Kidney (tissue), 14 donors: ENCODE measurements around the gene RBBP8NL. TPM values are rescaled to one million over a fixed set of nuclear protein-coding genes. Genes with fewer than 3 reads are reported as not detected.

Experiments used
- DNase-seq, 5 donors: peaks; one replicate each; pipeline ENCODE4 v3.0.0-alpha.2; 2013 to 2020
- FAIRE-seq: peaks from 2 replicates; lab custom pipeline; 2012; peaks lifted over from hg19 to GRCh38; lab: Jason Lieb, UNC
- H3K27ac ChIP-seq, 2 donors: one replicate each; pipeline ENCODE4 v1.7.0; 2013; ENCODE audit warnings: low read depth in 2 of 2, low read length in 2 of 2, inconsistent platforms in 1 of 2
- H3K27me3 ChIP-seq: one replicate; pipeline ENCODE4 v1.7.1; 2013; ENCODE audit warnings: low read length, inconsistent platforms; ENCODE audit not compliant: control insufficient read depth, insufficient read depth
- H3K36me3 ChIP-seq, 3 donors: one replicate each; pipeline versions ENCODE4 v1.7.0 to v1.7.1; 2013; ENCODE audit warnings: low read length in 3 of 3, control low read depth in 1 of 3, inconsistent platforms in 1 of 3; ENCODE audit not compliant: insufficient read depth in 3 of 3, control insufficient read depth in 2 of 3
- H3K4me1 ChIP-seq, 3 donors: one replicate each; pipeline versions ENCODE4 v1.7.0 to v1.7.1; 2013; ENCODE audit warnings: low read length in 3 of 3, inconsistent platforms in 1 of 3, low read depth in 1 of 3; ENCODE audit not compliant: control insufficient read depth in 2 of 3, insufficient read depth in 2 of 3
- H3K4me3 ChIP-seq, 3 donors: one replicate each; pipeline versions ENCODE4 v1.7.0 to v1.8.1; 2013; ENCODE audit warnings: low read length in 3 of 3, control low read depth in 1 of 3, inconsistent platforms in 1 of 3
- H3K9ac ChIP-seq, 3 donors: one replicate each; pipeline versions ENCODE4 v1.7.0 to v1.7.1; 2013; ENCODE audit warnings: low read length in 3 of 3, control low read depth in 1 of 3, inconsistent platforms in 1 of 3
- H3K9me3 ChIP-seq, 3 donors: one replicate each; pipeline versions ENCODE4 v1.7.0 to v1.7.1; 2013; ENCODE audit warnings: low read length in 3 of 3, control low read depth in 1 of 3, inconsistent platforms in 1 of 3; ENCODE audit not compliant: control insufficient read depth in 2 of 3, insufficient read depth in 1 of 3
- intact Hi-C: fragments of 100-400 bp; cut with DNase I; formaldehyde crosslinking; loops from one replicate; pipeline ENCODE4 v1.11.1; 2022
- polyA plus RNA-seq: library from polyadenylated mRNA; stranded (reverse); fragments of 350-450 nt; fragmentation: Illumina TruSeq; extraction: RNeasy Lipid Tissue Mini Kit (QIAGEN cat#74804); gene quantifications from one replicate; pipeline ENCODE4 v1.2.3, GENCODE V29; 2014; ENCODE audit warnings: low read depth, low replicate concordance; ENCODE audit not compliant: insufficient read depth
- total RNA-seq: library from RNA; stranded (reverse); fragmentation: NEBNext Ultra II Directional; extraction: Animal tissue kit (Norgen Biotek cat#: 25700); gene quantifications from one replicate; pipeline ENCODE4 v1.2.1, GENCODE V29; 2021
- TF ChIP-seq, protein P1 (sequence below): IDR thresholded peaks from 3 replicates; pipeline ENCODE4 v1.5.1; 2012; ENCODE audit warnings: mild to moderate bottlenecking, moderate library complexity, borderline replicate concordance; ENCODE audit not compliant: insufficient read depth; ENCODE audit errors: extremely low read depth
- donor health status: control.
- donor health status: control.
- donor health status: control.
- donor health status: control.
- donor health status: control.
- donor health status: DM: yes; HTN: yes; CAD: no.
- donor health status: Normal renal cell carcinoma (clear cell type).

RBBP8NL gene
- total and polyA plus RNA-seq, 2 donors from 2014 or later, result 0.13 to 1.5 TPM

DNA sequence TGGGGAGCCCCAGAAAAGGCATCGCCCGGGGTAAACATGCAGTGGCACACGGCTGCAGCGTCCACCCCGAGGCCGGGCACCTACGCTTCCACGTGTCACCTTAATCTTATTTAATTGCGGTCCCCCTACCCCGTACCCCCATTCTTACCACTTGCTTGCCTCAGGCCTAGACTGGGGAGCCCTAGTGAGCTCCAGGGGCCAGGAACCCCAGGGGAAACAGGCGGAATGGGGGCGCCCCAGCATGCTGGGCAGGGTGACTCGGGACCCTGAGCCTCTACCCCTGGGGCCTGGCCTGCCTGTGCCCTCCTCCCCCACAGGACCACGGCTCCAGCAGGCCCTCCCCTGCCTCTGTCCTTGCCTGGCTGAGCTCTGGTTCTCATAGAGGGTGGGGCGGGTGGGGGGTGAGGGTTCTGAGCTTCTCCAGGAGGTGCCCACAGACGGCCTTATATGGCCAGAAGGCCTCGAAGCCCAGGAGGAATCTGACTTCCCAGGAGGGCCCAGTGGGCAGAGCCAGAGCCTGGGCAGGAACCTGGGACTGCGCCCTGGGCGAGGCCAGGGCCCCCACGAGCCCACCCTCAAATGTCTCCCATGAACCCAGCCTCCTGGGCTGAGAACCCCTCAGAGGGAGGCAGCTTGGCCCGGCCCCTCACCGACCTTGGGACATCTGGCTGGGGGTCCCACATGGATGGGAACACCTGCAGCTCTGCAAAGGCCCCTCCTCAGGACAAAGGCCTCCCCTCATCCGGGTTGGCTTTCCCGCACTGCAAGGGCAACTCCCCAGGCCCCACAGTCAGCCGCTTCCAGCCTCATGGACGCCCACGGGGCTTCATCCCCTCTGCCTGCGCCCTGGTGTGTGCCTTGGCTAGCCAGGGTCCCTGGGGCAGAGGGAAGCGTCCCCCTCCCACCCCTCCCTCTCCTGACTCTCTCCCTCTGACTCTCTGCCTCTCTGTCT, 55.0 kb downstream of the RBBP8NL start:
- H3K4me1 ChIP-seq, result peaks cover 0 to 39% (median 30%) of the 10 kb centered on the region in 3 donors
- H3K27ac ChIP-seq, result no peak overlapping the region
- DNase-seq (peak in 1 of 5 donors; percentile 64), FAIRE-seq (no peak)
- H3K9ac ChIP-seq, result no peak overlapping the region
- intact Hi-C loops, result no loop called here
- no peaks in the 10 kb centered on the region for H3K9me3 ChIP-seq
- H3K36me3 ChIP-seq, result no peaks in the 10 kb centered on the region
- no peak overlapping the region for H3K4me3 ChIP-seq
- no peaks in the 10 kb centered on the region for H3K27me3 ChIP-seq
- TF ChIP-seq, protein P1, sequence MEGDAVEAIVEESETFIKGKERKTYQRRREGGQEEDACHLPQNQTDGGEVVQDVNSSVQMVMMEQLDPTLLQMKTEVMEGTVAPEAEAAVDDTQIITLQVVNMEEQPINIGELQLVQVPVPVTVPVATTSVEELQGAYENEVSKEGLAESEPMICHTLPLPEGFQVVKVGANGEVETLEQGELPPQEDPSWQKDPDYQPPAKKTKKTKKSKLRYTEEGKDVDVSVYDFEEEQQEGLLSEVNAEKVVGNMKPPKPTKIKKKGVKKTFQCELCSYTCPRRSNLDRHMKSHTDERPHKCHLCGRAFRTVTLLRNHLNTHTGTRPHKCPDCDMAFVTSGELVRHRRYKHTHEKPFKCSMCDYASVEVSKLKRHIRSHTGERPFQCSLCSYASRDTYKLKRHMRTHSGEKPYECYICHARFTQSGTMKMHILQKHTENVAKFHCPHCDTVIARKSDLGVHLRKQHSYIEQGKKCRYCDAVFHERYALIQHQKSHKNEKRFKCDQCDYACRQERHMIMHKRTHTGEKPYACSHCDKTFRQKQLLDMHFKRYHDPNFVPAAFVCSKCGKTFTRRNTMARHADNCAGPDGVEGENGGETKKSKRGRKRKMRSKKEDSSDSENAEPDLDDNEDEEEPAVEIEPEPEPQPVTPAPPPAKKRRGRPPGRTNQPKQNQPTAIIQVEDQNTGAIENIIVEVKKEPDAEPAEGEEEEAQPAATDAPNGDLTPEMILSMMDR, result no peak

DNA sequence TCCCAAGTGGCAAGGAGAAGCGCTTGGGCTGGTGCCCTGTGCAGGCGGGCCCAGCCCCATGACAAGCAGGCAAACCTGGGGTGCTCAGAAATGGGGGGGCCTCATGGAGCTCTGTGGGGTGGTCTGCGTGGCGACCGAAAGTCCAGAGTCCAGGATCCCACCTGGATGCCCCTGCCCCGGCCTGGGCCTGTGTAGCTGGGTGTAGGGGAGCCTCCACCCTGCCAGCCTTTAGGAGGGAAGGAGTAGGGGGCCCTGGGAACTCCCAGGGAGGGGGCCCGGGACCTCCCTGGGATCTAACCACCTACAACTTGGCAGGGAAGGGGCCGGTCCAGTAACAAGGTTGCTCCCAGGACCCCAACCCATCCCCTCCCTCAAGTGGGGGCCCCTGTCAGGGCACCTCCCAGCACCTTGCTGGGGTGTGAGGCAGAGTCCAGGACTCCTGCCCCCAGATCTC, 55.7 kb downstream of the RBBP8NL start:
- H3K27me3 ChIP-seq, result no peaks in the 10 kb centered on the region
- no peaks in the 10 kb centered on the region for H3K9me3 ChIP-seq
- TF ChIP-seq, protein P1, result no peak
- H3K27ac ChIP-seq, result no peak overlapping the region
- H3K9ac ChIP-seq, result no peak overlapping the region
- DNase-seq, result no peak
- intact Hi-C loops, result no loop called here
- FAIRE-seq, result no peak
- no peaks in the 10 kb centered on the region for H3K36me3 ChIP-seq
- H3K4me1 ChIP-seq, result peaks cover 0 to 38% (median 24%) of the 10 kb centered on the region in 3 donors
- H3K4me3 ChIP-seq, result no peak overlapping the region

DNA sequence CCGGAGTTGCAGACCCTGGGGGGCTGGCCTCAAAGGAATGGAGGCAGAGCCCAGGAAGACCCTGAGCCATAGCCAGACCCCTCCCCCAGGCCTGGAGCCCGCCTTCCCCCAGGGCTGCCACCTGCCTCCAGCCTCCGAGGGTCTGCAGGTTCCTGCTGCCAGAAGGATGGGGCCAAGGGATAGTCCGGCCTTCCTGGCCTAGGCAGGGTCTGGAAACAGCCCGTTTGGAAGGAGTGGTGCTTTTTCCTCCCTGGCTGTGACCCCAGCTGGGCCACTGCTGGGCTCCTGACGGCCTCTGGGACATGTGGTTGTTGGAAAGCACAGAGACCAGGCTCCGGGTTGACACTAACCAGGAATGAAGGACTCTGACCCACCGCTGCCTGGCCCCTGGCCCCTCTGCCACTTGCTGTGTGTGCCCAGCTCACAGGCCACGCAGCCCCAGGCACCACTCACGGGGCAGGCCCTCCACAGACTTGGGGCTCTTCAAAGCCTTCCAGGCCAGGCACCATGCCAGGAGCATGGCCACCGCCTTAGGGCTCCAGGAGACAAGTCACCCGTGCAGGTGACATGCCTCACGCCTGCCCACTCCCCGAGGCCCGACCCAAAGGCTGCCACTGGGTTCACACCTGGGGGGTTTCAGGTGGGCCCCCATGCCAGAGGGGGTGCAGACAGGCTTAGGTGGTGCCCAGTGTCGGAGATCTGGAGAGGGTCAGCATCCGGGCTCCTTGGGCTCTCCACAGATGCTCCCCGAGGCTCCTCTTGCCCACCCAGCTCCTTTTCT, 56.3 kb downstream of the RBBP8NL start:
- H3K4me1 ChIP-seq, result peaks cover 0 to 39% (median 20%) of the 10 kb centered on the region in 3 donors
- intact Hi-C loops, result no loop called here
- FAIRE-seq, result no peak

More for the DNA sequence above, 56.3 kb downstream of the RBBP8NL start:
- H3K4me3 ChIP-seq, result no peak overlapping the region
- no peaks in the 10 kb centered on the region for H3K27me3 ChIP-seq
- no peaks in the 10 kb centered on the region for H3K36me3 ChIP-seq
- TF ChIP-seq, protein P1, result no peak
- H3K27ac ChIP-seq, result peak overlapping the region in 1 of 2 donors; percentile 67
- H3K9ac ChIP-seq, result no peak overlapping the region
- DNase-seq, result peak in 1 of 5 donors; percentile 63
- no peaks in the 10 kb centered on the region for H3K9me3 ChIP-seq
